NCI-H2107 (cell line): ENCODE results near the gene TNNT3.

Experiments
- DNase-seq: peaks from one replicate; lab custom pipeline; 2025; lab: John Stamatoyannopoulos, UW

TNNT3 gene

DNA sequence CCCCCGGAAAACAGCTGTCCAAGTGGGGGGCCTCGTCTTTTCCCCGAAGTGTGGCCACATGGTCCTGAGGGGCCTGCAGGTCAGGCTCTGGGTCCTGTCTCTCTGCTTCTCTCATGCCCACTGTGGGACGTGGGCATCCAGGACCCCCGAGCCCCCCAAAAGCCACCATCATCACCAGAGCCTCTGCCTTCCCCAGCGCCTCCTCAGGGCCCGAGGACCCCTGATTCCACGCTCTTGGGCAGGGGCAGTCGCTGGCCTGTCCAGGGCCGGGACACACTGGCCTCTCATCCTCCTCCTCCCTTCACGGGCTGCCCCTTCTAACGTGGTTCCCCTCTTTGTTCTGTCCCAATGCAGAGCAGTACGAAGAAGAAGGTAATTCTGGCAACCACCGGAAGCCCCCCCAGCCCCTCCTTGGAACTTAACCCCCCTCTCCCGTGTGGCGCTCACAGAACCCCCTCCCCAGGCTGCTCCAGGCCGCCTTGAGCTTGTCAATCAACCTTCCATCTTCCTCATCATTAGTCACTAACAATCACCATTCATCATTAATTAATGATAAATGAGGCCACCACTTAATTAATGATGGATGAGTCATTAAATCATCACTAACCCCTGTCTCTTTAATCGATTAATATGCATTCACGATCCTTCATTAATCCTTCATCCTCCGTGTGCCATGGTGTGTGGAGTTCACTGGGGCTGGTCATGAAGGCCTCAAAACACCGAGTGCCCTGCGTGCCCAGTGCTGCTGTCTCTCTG lies 3.9 kb downstream of the TNNT3 start:
- DNase-seq = no peak

DNA sequence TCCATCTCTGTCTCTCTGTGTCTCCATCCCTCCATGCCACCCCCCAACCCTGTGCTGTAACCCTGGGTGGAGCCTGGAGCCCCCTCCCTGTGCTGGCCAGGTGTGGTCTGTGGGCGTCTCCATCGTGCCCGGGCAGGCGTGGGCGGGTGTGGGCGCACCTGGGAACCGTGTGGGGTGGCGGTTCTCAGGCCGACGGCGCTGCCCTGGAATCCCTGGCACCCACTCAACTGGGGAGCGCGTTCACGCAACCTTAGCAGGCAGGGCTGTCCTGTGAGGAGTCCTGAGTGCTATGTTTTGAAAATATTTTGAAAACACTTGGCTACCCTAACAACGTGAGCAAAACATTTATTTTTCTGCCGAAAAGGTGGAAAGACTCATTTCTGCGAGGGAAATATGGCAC lies 4.7 kb downstream of the TNNT3 start:
- DNase-seq = no peak

DNA sequence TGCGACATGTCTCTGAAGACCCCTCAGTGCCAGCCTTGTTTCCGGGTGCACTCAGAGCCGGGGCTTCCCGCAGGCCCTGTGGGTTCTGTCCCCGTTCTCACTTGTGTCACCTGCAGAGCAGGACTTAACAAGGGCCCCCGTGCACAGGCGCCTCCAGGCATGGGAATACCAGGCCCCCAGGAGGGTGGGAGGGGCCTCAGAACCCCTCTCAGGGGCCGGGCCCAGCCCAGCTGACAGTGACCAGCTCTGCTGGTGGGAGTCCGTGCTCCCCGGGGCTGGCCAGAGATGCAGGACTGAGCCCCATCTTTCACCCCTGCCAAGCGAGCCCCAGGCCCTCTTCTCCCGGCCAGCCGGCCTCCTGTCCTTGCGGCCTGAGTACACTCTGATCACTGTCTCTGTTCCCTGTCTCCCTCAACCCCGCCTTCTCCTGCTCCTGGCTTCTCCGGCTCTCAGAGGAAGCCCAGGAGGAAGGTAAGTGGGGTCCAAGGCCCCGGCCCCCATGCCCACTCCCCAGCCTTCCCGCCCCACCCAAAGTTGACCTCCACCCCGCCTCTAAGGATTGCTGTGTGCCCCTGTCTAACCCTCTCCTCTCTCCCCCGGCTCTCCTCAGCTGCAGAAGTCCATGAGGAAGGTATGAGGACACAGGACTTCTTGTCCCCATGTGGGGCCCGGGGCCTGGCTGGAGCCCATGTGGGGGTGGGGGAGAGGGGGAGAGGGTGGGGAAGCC lies 5.3 kb downstream of the TNNT3 start:
- no peak for DNase-seq

DNA sequence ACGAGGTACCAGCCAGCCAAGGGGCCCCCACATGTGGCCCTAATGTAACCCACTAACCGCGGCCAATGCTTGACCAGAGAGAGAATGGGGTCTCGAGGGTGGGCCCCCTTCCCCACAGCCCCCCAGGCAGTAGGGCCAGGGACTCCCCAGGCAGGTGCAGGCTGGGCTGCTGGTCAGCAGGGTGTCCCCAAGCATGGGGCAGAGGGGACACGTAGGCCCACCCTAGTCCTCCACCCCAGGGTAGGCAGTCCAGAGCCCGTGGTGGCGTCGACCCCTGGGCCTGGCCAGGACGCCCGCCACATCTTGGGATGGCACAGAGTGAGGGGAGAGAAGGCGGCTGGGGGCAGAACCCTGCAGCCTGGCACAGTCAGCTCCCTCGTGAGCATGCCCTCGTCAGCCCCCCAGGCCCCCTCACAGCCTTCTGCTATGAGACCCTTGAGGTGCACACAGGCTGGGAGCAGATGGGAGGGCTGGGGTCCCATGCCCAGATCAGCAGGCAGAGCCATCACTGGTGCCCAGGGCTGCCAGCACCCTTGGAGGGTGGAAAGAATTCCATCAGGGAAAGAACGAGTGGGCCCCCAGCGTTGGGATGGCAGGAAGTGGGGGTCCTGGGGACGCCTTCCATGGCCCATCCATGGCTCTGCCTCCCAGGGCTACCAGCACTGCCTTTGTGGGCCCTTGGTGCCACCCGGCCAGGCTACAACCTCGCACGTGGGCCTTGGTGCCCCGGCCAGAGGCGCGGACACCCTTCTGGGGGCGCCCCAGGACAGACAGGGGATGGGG lies 6.1 kb downstream of the TNNT3 start:
- DNase-seq = no peak

DNA sequence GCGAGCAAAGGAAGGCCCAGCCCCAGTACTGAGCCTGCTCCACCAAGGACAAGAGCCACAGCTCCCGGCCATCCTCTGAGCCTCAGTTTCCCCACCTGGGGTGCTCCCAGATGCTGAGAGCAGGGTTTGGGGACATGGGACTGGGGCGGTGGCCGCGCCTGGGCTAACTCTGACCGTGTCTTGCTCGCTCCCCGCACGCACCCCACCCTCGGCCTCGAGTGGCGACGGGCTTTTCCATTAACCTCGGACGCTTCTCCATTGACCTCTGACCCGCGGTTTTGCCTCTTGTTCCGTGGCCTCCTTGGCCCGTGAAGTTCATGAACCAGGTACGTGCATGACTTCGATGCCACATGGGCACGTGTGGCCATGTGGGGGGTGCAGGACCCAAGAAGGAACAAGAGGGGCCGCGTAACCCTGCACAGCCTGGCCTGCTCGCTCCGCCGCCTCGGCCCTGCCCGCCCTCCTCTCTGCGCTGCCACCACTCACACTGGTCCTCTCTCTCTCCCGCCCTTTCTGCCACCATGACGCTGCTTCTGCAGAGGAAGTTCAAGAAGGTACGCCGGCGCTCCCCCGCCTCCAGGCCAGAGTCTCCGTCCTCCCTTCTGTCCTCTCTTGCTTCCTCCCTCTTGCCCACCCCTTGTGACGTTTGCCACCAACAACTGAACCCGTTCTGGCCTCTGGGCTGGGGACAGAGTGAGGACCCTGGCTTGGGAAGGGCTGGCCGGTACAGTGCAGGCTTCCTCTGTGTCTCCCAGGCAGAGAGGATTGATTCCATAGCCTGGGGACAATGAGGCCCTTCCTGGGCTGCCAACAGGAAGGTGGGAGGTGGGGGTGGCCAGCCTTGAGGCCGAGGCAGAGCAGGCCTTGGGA lies 6.9 kb downstream of the TNNT3 start:
- no peak for DNase-seq

DNA sequence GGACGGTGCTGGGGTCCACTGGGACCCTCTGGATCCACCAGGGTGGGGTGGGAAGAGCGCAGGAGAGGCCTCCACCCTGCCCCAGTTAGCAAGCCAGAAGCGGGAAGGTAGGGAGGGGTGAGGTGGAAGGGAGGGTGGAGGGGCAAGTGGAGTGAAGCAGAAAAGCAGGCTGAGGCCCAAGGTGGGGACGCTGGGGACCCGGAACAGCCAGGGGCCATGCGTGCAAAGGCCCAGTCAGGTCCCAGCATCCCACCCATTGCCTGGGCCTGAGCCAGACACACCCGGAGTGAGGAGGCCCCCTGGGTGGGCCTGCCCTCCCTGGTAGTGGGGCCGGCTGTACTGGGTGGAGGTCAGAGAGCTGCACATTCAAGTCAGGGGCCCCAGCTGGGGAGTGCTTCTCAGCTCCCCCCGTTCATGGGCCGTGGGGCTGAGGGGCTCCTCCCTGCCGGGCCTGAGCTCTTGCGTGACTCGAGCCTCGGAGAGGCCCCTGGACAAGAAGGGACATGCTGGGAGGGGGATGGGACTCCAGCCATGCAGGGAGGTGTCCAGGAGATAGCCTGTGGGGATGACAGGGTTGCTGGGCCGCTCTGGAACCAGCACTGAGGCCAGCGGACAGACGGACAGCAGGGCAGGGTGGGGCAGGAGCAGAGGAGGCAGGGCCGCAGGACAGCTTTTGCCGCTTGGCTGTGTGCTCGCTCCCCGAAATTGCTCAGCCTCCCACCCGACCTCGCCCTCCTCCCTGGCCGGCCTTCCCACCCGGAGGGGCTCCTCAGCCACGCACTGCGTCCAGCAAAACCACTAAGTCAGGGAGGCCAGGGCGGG lies 7.7 kb downstream of the TNNT3 start:
- no peak for DNase-seq

DNA sequence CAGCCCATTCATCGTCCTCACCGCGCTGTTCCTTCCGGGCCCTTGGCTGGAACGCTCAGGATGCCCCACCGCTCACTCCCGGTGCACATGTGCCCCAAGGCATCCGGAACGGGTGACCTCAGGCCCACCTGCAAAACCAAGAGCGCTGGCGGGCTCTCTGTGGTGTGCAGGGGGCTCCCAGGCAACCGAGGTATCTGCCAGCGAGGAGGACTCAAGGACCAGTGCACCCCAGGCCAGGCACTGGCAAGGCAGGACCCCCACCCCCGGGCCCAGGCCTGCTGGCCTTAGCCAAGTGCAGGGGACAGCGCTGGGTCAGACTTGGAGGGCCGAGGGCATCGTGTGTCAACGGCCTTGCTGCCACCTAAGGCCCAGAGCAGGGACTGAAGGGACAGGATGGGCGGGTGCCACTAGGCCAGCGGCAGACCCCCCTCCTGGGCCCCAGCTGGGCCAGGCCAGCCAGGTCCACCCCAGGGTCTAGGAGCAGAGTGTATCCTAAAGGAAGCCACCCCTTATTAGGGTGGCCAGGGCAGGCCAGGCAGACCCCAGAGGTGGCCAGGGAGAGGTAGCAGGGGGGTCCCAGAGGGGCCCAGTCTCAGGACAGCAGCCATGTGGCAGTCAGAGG lies 8.5 kb downstream of the TNNT3 start:
- no peak for DNase-seq

DNA sequence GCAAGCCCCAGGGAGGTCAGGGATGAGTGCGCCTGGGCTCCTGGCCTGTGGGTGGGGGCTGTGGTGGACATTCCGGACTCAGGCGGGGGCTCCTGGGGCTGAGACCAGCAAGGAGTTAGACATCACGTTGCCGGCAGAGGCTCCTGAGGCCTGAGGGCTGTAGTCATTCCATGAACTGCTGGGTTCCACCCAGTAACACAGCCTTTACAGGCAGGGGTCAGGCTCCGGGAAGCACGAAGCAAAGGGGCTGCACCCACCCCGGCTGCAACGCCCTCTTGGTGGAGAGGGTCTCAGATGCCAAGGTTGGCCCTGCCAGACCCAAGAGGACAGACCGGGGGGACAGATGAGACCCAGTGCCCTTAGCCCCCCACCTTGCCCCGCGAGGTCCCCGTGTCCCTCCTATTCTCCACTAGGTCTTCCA lies 9.0 kb downstream of the TNNT3 start:
- DNase-seq = no peak

DNA sequence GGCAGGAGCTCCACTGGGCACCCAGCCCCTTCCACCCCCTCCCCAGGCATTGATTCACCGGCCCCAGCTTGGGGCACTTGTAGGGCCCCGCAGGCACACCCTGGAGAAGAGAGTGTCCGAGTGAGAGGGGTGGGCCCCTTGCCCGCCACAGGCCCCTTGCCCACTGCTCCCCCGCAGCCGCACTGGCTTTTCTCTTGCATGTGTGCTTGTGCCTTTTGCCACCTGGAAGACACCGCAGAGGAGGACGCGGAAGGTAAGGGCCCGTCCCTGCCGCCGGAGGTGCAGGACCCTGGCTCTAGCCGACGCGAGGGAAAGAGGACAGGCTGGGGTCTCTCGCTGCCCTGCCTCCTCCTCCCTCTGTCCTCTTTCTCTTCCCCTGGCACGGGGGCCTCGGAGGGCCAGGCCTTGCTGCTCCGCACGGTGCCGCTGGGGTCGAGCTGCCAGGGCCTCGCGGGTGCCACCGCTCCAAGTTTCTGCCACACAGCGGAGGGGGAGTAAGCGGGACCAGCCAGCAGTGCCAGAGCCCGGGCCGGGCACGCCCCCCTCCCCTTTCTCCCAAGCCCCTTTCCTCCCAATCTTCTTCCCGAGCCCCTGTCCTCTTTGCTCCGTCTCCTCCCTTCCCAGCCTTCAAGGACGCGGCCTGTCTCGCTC lies 9.5 kb downstream of the TNNT3 start:
- DNase-seq = no peak

DNA sequence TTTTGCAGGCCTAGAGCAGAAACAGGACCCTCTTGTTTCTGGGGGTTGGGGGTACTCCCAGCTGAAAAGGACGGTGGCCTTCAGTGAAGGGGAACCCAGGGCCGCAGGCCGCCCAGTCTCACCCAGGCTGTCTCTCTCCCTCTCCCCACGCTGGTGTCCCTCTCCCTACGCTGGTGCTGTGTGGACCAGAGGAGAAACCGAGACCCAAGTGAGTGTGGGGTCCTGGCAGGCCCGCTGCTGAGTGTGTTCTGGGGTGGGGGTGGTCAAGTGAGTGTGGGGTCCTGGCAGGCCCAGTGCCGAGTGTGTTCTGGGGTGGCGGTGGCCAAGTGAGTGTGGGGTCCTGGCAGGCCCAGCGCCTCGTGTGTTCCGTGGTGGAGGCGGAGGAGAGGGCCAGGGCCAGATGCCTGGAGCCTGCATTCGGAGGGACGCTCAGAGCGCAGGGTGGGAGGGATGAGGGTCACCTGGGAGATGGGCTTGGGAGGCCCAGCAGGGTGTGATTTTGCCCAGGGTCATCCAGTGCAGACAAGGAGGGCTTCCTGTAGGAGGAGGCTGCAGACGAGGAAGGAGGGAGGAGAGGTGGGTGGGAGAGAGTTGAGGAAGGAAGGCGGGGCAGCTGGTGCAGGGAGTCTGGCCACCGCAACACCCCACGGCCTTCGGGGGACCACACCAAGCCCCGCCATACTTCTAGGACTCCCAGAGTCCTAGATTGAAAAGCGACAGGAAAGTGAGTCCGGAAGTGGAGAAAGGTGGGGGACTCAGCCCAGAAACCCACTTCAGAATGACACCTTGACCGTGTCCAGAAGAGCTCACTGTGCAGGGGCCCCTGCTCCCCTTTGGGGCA lies 10.3 kb downstream of the TNNT3 start:
- DNase-seq = no peak

DNA sequence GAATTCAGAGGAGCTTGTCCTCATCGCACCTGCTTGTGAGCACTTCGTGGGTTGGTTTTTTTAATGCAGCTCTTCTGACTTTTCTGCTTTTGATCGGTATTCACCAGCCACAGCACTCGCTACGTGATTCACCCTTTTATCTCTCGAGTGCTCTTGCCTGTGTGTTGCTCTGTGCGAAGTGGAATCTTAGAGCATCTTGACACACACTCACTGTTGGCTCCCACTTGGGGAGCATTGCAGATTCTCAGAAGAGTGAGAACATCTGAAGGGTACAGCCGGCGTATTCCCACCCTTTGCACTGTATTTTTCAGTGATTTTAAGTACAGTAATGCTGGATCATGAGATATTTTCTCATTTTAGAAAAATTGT lies 10.9 kb downstream of the TNNT3 start:
- no peak for DNase-seq

DNA sequence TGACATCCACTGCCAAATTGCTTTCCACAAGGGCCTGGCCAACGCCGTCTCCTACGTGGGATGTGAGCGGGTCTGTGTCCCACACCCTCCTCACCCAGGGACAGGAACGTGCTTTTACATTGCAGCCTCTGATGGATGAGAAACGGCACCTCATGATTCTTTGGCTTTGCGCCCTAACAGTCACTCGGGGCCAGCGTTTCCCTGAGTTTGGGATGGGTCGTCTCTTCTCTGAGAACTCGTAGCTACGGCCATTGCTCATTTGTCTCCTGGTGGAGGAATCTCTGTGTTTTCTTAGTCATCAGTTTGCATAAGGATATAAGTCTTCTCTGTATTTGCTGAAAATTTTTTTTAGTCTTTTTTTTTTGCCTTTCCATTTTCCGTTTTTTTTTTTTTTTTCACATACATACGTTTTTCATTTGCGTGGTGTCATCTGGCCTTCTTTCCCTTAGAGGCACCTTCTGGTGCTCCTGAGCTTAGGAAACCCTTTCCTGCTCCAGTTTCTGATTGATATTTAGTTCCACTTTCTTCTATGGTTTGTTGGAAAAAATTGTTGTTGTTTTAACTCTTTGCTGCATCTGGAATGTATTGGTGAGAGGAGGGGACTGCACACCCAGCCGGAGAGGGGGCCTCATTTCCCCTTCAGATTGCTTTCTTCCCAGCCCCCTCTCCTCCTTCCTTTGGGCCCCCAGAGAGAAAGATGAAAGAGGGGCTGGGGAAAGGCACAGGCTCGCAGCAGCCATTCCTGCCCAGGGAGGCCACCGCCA lies 12.0 kb downstream of the TNNT3 start:
- no peak for DNase-seq

DNA sequence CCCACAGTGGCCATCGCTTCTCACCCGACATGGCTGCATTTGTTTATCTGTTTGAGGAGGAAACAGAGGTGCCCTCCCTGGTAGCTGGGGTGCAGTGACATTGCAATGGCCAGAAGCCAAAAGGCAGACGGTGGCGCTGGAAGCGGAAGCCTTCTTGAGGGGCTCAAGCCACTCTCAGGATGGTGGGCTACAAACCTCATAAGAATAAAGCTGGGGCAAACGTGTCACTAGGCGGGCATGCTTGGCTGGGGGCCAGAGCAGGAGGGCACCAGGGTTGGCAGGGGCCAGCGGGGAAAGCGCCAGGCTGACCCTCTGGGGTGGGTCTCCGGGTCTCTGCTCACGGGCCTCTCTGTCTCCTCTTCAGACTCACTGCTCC lies 12.6 kb downstream of the TNNT3 start:
- no peak for DNase-seq

DNA sequence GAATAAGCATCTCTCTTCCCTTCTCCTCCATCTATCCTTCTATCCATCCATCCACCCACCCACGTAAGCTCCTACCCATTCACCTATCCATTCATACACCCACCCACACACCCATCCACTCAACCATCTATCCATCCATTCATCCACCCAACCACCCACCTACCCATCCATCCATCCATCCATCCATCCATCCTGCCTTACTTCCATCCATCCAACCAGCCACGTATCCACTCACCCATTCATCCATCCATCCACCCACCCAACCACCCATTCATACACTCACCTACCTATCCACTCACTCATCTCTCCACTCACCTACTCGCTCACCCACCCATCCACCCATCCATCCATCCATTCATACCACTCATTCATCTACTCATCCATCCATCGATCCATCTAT lies 13.2 kb downstream of the TNNT3 start:
- DNase-seq = no peak

DNA sequence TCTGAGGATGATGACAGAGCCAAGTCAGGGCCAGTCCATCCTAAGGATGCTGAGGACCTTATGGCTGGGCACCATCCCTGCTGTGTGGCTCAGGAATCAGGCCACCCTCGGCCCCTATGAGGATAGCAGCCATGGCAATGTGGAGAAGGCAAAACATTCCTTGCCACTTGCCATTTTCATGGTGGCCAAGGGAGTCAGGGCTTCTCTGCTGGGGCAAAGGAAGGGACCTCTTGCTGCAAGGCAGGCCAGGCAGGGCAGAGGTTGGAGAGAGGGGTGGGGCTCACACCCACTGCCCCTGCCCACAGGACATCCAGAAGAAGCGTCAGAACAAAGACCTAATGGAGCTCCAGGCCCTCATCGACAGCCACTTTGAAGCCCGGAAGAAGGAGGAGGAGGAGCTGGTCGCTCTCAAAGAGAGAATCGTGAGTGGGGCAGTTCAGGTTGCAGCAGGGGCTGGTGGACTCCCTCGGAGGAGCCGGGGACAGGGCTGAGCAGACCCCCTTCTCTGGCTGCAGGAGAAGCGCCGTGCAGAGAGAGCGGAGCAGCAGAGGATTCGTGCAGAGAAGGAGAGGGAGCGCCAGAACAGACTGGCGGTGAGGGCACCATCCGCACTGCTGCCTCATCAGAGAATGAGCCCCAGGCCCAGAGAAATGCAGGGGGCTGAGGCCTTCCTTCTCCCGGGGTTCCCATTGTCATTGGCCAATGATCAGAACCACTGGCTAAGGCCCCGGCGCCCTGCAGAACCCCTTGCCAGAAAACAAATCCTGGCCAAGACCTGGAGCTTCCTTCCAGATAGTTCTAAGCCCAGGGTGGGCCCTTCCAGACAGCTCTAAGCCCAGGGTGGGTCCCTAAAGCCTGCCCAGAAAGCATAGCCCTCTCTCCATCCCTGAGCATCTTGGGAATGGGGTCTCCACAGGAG lies 14.2 kb downstream of the TNNT3 start:
- DNase-seq = no peak

DNA sequence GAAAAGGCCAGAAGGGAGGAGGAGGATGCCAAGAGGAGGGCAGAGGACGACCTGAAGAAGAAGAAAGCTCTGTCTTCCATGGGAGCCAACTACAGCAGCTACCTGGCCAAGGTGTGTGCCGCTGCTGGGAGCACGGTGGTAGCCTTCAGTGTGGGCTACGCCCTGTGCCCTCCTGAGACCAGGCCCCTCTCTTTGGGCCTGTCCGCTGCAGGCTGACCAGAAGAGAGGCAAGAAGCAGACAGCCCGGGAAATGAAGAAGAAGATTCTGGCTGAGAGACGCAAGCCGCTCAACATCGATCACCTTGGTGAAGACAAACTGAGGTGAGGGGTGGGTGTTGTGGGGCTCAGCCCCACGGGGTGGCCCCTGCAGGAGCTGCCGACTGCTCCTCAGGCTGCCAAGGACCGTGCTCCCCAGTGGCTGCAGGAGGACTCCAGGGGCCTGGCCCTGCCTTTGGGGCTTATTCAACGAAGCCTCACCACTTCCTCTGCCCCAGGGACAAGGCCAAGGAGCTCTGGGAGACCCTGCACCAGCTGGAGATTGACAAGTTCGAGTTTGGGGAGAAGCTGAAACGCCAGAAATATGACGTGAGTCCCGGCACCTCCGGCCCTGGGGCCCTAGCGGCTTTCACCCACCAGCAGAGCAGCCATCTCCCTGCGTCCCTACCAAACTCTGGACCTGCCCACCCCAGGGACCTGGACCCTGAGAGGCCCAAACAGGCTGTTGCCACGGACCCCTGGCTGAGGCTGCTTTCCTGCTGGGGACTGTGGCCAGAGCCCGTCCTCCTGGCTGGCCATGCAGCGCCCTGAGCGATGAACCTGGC lies 15.0 kb downstream of the TNNT3 start:
- DNase-seq = no peak
